ENCODE results near the gene LIPC.

The LIPC gene

DNA sequence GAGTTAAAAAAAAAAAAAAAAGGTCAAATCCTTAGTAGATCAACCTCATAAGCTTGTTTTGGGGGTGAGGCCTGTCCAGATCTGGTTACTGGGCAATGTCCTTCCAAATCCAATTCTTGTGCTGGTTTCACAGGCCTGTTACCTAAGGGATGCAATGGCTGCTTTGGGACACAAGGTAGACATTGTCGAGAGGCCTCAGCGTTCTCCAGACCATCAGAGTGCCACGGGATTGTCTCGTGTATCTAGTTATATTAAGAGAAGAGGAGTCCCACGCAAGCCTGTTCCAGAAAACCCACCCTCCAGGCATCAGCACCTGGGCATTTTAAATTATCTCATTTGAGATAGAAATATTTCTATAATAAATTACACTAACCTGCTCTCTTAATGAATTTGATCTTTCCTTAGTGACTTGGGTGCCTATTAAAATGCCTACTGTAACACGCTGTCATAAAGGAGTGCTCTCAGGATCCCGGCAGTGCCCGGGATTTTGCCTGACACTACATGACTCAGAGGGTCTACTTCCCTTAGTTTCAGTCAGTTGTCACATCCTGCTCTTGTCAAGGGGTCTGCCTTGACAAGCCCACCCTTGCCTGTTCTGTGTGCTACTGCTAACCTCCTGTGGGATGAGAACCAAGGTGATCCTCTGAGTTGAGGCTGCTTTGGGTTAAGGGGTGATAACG, 116.0 kb downstream of the LIPC start:
- no peak overlapping the region for H3K4me3 ChIP-seq (replicated peaks; ENCODE audit: low read depth, low read length)
- DNase-seq (ENCODE audit: low read depth): no peak
- no peak for TF ChIP-seq CTCF (IDR thresholded peaks at IDR 0.05; ENCODE audit: low read length, missing control alignments)

- no peak overlapping the region for H3K4me3 ChIP-seq (replicated peaks; ENCODE audit: low read depth, low read length)
- no peak for DNase-seq (ENCODE audit: low read depth)
- no peak for TF ChIP-seq CTCF (IDR thresholded peaks at IDR 0.05; ENCODE audit: low read length, missing control alignments)
Measured at GRCh38 chr15:58548308-58549012, 116.7 kb downstream of the LIPC start.

DNA sequence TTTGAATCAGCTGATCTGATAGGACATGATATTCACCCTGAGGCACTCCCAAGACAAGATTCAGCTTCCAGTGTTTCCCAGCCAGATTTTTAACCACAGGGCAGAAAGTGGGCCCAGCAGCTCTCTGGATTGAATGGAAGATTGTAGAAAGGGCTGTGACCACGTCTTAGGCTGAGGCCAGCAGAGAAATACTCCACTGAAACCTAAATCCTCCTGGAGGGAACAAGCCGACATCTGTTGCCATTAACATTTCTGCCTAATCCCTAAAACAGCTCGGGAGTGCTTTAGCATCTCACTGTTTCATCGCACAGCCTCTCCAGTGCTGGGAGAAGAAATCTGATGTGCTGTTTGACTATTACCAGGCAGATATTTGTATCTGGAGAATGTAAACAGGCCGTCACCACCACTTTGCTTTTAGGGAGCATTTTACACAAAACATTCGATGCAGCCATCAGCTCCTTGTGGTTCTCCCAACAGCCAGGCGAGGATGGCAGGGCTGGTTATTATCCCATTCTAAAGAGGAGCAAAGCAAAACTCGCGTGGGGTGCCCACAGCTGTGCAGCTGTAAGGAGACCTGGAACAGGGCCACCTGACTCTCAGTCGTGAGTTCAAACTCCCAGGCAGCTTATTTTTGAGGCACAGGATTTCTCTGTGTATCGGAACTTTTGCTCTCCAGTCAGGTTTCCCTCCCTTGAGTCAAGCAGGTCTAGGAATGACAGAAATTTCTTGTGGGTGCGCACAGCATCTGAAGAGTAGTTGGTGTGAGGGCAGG, 117.4 kb downstream of the LIPC start:
- TF ChIP-seq CTCF (IDR thresholded peaks at IDR 0.05; ENCODE audit: low read length, missing control alignments): no peak
- H3K4me3 ChIP-seq (replicated peaks; ENCODE audit: low read depth, low read length): no peak overlapping the region
- no peak for DNase-seq (ENCODE audit: low read depth)

DNA sequence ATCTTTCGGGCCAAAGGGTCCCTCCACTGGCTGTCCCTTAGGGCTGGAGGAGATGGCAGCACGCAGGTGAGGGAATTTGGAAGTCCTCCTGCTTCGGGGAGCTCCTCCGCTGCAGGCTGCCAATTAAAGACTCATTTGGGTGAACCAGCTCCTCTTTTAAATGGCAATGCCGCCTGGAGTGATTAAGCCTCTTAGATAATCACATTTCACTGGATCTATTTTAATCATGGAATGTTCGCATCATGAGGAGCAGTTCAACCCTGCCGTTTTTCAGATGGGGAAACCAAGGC, 117.9 kb downstream of the LIPC start:
- no peak for DNase-seq (ENCODE audit: low read depth)
- H3K4me3 ChIP-seq (replicated peaks; ENCODE audit: low read depth, low read length): no peak overlapping the region
- TF ChIP-seq CTCF (IDR thresholded peaks at IDR 0.05; ENCODE audit: low read length, missing control alignments): no peak

DNA sequence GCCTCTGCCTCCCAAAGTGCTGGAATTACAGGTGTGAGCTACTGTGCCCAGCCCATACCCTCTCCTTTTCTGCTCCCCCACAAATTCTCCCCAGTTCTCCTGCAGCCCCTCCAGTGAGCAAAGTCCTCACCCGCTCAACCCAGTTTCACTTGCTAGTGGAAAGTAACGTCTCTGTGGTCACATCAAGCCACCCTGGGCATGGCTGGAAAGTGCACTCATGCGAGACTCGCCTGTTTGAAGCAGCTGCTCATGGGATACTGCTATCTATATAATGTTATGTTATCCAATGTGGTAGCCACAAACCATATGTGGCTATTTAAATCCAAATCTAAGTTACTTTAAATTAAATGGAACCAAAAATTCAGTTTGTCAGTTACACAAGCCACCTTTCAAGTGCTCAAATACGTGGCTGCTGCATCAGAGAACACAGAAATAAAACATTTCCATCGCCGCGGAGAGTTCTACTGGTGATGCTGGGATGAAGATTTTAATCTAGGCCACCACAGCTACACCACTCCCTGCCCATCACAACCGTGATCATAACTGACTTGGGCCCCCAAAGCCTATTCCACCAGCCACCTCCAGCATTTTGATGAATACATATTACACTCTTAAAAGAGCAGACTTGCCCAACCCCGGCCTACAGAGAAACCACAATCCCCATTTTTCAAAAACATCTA, 119.4 kb downstream of the LIPC start:
- H3K4me3 ChIP-seq (replicated peaks; ENCODE audit: low read depth, low read length): no peak overlapping the region

More for the DNA sequence above, 119.4 kb downstream of the LIPC start:
- TF ChIP-seq CTCF (IDR thresholded peaks at IDR 0.05; ENCODE audit: low read length, missing control alignments): no peak
- DNase-seq (ENCODE audit: low read depth): no peak
